GM19372 (cell line): Measurements from ENCODE around the gene VARS1.
"Not testable (repeated sequence)": the region's sequence is repeated elsewhere in the genome, so short reads cannot be mapped to it uniquely, and the experiment has no call there.

Source experiments
- ATAC-seq: cut with Tn5 transposase; IDR thresholded peaks from one replicate; pipeline ENCODE4 v1.9.1; 2021; ENCODE audit warnings: mild to moderate bottlenecking, low read depth, moderate library complexity; ENCODE audit not compliant: unreplicated experiment

VARS1 gene

GRCh38 chr6:31795616-31796298, at the start of gene VARS1:
Gene VARS1 (minus strand): TSS chr6:31795752. CDS start chr6:31795217, 535 bp downstream.
- ATAC-seq = peak; percentile 74

GRCh38 chr6:31844507-31844906, 49.0 kb upstream of the VARS1 start:
- no peak for ATAC-seq

GRCh38 chr6:31842053-31842452, 46.5 kb upstream of the VARS1 start:
- ATAC-seq = no peak

GRCh38 chr6:31839779-31840126, 44.2 kb upstream of the VARS1 start:
- not testable (repeated sequence) for ATAC-seq

GRCh38 chr6:31838968-31839367, 43.4 kb upstream of the VARS1 start:
- ATAC-seq = no peak

- ATAC-seq = not testable (repeated sequence)
These were observed 42.6 kb upstream of the VARS1 start for GRCh38 chr6:31838114-31838553.

- no peak for ATAC-seq
These were observed 42.0 kb upstream of the VARS1 start for GRCh38 chr6:31837369-31838113.

GRCh38 chr6:31836474-31837368, 41.2 kb upstream of the VARS1 start:
- no peak for ATAC-seq

GRCh38 chr6:31836047-31836473, 40.5 kb upstream of the VARS1 start:
- no peak for ATAC-seq

- ATAC-seq = peak; percentile 43
These were observed 39.1 kb upstream of the VARS1 start for GRCh38 chr6:31834367-31835250.

GRCh38 chr6:31831350-31832215, 36.0 kb upstream of the VARS1 start:
- ATAC-seq = no peak

GRCh38 chr6:31830886-31831335, 35.4 kb upstream of the VARS1 start:
- ATAC-seq = no peak

- ATAC-seq = no peak
These were observed 34.2 kb upstream of the VARS1 start for GRCh38 chr6:31829633-31830283.

- peak; percentile 63 for ATAC-seq
These were observed 31.9 kb upstream of the VARS1 start, which contains the start of gene HSPA1B for GRCh38 chr6:31827286-31828079. Gene HSPA1B (plus strand): TSS chr6:31827738. CDS start chr6:31827951, 213 bp downstream.

GRCh38 chr6:31826793-31827285, 31.3 kb upstream of the VARS1 start:
- no peak for ATAC-seq

GRCh38 chr6:31825553-31825952, 30.0 kb upstream of the VARS1 start:
- no peak for ATAC-seq

- ATAC-seq = not testable (repeated sequence)
These were observed 28.1 kb upstream of the VARS1 start for GRCh38 chr6:31823592-31824196.
